Activated CD8-positive, alpha-beta memory T cell treated with anti-CD3 and anti-CD28 coated beads, Interleukin-2, amount 50 U/mL, for 4 hours (primary cell): ENCODE results near the gene HOXB5.

Experiments
- DNase-seq: peaks from one replicate; pipeline ENCODE4 v3.0.0-alpha.2; 2020

Gene HOXB5

GRCh38 chr17:48593126-48593829, at the start of gene HOXB5:
HOXB5 (minus strand) TSS chr17:48593779; CDS start chr17:48593682, 97 bp downstream.
- no peak for DNase-seq

GRCh38 chr17:48642843-48643696, 49.5 kb upstream of the HOXB5 start:
- no peak for DNase-seq

GRCh38 chr17:48642059-48642842, 48.7 kb upstream of the HOXB5 start:
- DNase-seq, result no peak

- DNase-seq, result no peak
Measured at GRCh38 chr17:48641541-48642058, 48.0 kb upstream of the HOXB5 start.

GRCh38 chr17:48640858-48641180, 47.2 kb upstream of the HOXB5 start:
- DNase-seq, result no peak

- DNase-seq, result no peak
Measured at GRCh38 chr17:48639982-48640857, 46.6 kb upstream of the HOXB5 start.

GRCh38 chr17:48639136-48639535, 45.6 kb upstream of the HOXB5 start:
- DNase-seq, result no peak

- no peak for DNase-seq
Measured at GRCh38 chr17:48637323-48638260, 44.0 kb upstream of the HOXB5 start.

GRCh38 chr17:48636177-48637018, 42.8 kb upstream of the HOXB5 start:
- peak; percentile 73 for DNase-seq

GRCh38 chr17:48634493-48635208, 41.1 kb upstream of the HOXB5 start:
- DNase-seq, result no peak

- DNase-seq, result no peak
Measured at GRCh38 chr17:48633266-48633677, 39.7 kb upstream of the HOXB5 start.

- no peak for DNase-seq
Measured at GRCh38 chr17:48632579-48633265, 39.1 kb upstream of the HOXB5 start.

GRCh38 chr17:48631693-48632578, 38.4 kb upstream of the HOXB5 start:
- no peak for DNase-seq

- DNase-seq, result no peak
Measured at GRCh38 chr17:48630925-48631692, 37.5 kb upstream of the HOXB5 start.

GRCh38 chr17:48630009-48630924, 36.7 kb upstream of the HOXB5 start:
- DNase-seq, result no peak

- DNase-seq, result no peak
Measured at GRCh38 chr17:48629411-48629759, 35.8 kb upstream of the HOXB5 start.
